CD8-positive, alpha-beta memory T cell (primary cell): ENCODE measurements around the gene SOX15. TPM values are rescaled to one million over a fixed set of nuclear protein-coding genes. Genes with fewer than 3 reads are reported as not detected.

ENCODE experiments used
- CTCF ChIA-PET: fragments of 350-600 bp; sonication (Branson Sonifier 250); formaldehyde crosslinking; loops from one replicate; lab custom pipeline; 2021; ENCODE audit warnings: antibody characterized with exemption; lab: Charles Lee
- POLR2A ChIA-PET: fragments of 350-600 bp; sonication (Branson Sonifier 250); formaldehyde crosslinking; loops from one replicate; lab custom pipeline; 2021; ENCODE audit warnings: antibody characterized with exemption; lab: Charles Lee
- DNase-seq, 5 donors: peaks; one replicate each; pipeline versions ENCODE4 v3.0.0 to v3.0.0-alpha.2; 2020 to 2022; ENCODE audit warnings: mixed read lengths in 1 of 5
- H3K27ac ChIP-seq: one replicate; pipeline ENCODE4 v1.7.0; 2013; ENCODE audit warnings: low read depth, mild to moderate bottlenecking, low read length, moderate library complexity
- H3K27me3 ChIP-seq: 2 replicates; pipeline ENCODE4 v1.7.0; 2013; ENCODE audit warnings: low read length, mild to moderate bottlenecking; ENCODE audit not compliant: insufficient read depth, poor library complexity, severe bottlenecking
- H3K36me3 ChIP-seq: 2 replicates; pipeline ENCODE4 v1.7.0; 2013; ENCODE audit warnings: mild to moderate bottlenecking, low read length, moderate library complexity; ENCODE audit not compliant: insufficient read depth
- H3K4me1 ChIP-seq: 2 replicates; pipeline ENCODE4 v1.7.0; 2013; ENCODE audit warnings: mild to moderate bottlenecking, low read length, moderate library complexity; ENCODE audit not compliant: insufficient read depth
- H3K4me3 ChIP-seq: 2 replicates; pipeline ENCODE4 v1.7.0; 2013; ENCODE audit warnings: mild to moderate bottlenecking, low read length
- H3K9me3 ChIP-seq: 2 replicates; pipeline ENCODE4 v1.7.0; 2013; ENCODE audit warnings: mild to moderate bottlenecking, low read length
- H3K27ac Mint-ChIP-seq, 8 donors: one replicate each; pipeline ENCODE4 v1.8.0; 2020 to 2021; ENCODE audit warnings: mixed read lengths in 8 of 8, mild to moderate bottlenecking in 6 of 8, inconsistent platforms in 3 of 8, moderate library complexity in 3 of 8
- H3K27me3 Mint-ChIP-seq, 2 donors: one replicate each; pipeline ENCODE4 v1.8.0; 2020 to 2021; ENCODE audit warnings: mixed read lengths in 2 of 2, mild to moderate bottlenecking in 1 of 2, moderate library complexity in 1 of 2
- H3K36me3 Mint-ChIP-seq, 3 donors: one replicate each; pipeline ENCODE4 v1.8.0; 2020 to 2021; ENCODE audit warnings: mixed read lengths in 3 of 3, inconsistent platforms in 1 of 3, mild to moderate bottlenecking in 1 of 3
- H3K4me1 Mint-ChIP-seq, 3 donors: one replicate each; pipeline ENCODE4 v1.8.0; 2020 to 2021; ENCODE audit warnings: mixed read lengths in 3 of 3, inconsistent platforms in 1 of 3, mild to moderate bottlenecking in 1 of 3
- H3K4me3 Mint-ChIP-seq, 7 donors: one replicate each; pipeline ENCODE4 v1.8.0; 2020 to 2021; ENCODE audit warnings: mixed read lengths in 7 of 7, mild to moderate bottlenecking in 6 of 7, moderate library complexity in 4 of 7, inconsistent platforms in 2 of 7
- H3K9me3 Mint-ChIP-seq, 5 donors: one replicate each; pipeline ENCODE4 v1.8.0; 2020 to 2022; ENCODE audit warnings: mixed read lengths in 5 of 5, mild to moderate bottlenecking in 3 of 5, moderate library complexity in 2 of 5, inconsistent platforms in 1 of 5
- polyA plus RNA-seq: library from polyadenylated mRNA; unstranded; fragments of 300-500 nt; fragmentation: Illumina TruSeq; gene quantifications from one replicate; pipeline ENCODE4 v1.2.3, GENCODE V29; 2021
- total RNA-seq, 2 experiments: library from RNA; stranded (reverse); gene quantifications; one replicate each; pipeline ENCODE4 v1.2.3, GENCODE V29; 2021

Gene SOX15
- total and polyA plus RNA-seq, 3 experiments from 2014 or later: 0.29 to 0.31 TPM; not detected in 1

- Mint-ChIP-seq H3K27ac (peak overlapping the region; percentile 39 to 99 (median 84)), H3K36me3 (peaks cover 17 to 77% (median 19%) of the 10 kb centered on the region in 3 donors), H3K4me1 (peaks cover 67 to 87% (median 77%) of the 10 kb centered on the region in 3 donors), H3K27me3 (peaks cover 0 to 11% of the 10 kb centered on the region in 2 donors), H3K9me3 (peaks cover 0 to 4% (median 2%) of the 10 kb centered on the region in 5 donors), H3K4me3 (peak overlapping the region in 4 of 7 donors; percentile 75 to 98 (median 96))
- H3K27me3 ChIP-seq: no peaks in the 10 kb centered on the region
- ChIA-PET POLR2A (interaction anchor here (0.7 to 4.1 kb wide), 4 partner anchors 8 to 110 kb away, joined by 3 to 52 read pairs (median 6); partner anchors contain the start of genes FXR2, MPDU1 and SAT2), CTCF (interaction anchor here (1.2 to 2.9 kb wide), 4 partner anchors 15 to 139 kb away, joined by 5 to 6 read pairs (median 6); partner anchors contain the start of genes SENP3 and TP53)
- no peak for DNase-seq
- no peak overlapping the region for H3K27ac ChIP-seq
- H3K4me3 ChIP-seq: no peak overlapping the region
- H3K9me3 ChIP-seq: no peaks in the 10 kb centered on the region
- H3K4me1 ChIP-seq: peaks cover 50% of the 10 kb centered on the region
- peaks cover 61% of the 10 kb centered on the region for H3K36me3 ChIP-seq
Observed at GRCh38 chr17:7575959-7576358, 13.9 kb downstream of the SOX15 start.

GRCh38 chr17:7575481-7575883 is 14.4 kb downstream of the SOX15 start:
- peak overlapping the region; percentile 43 to 99 (median 91) for H3K27ac Mint-ChIP-seq
- peaks cover 17 to 82% (median 19%) of the 10 kb centered on the region in 3 donors for H3K36me3 Mint-ChIP-seq
- H3K4me1 Mint-ChIP-seq: peaks cover 62 to 82% (median 73%) of the 10 kb centered on the region in 3 donors
- H3K4me3 Mint-ChIP-seq: peak overlapping the region; percentile 48 to 98 (median 93)
- no peak for DNase-seq
- POLR2A ChIA-PET: interaction anchor here (0.7 to 4.1 kb wide), 4 partner anchors 9 to 110 kb away, joined by 3 to 52 read pairs (median 6); partner anchors contain the start of genes FXR2 and MPDU1
- H3K27me3 Mint-ChIP-seq: peaks cover 0 to 11% of the 10 kb centered on the region in 2 donors
- Histone ChIP-seq H3K9me3 (no peaks in the 10 kb centered on the region), H3K27me3 (no peaks in the 10 kb centered on the region), H3K4me3 (no peak overlapping the region), H3K27ac (no peak overlapping the region), H3K4me1 (peaks cover 50% of the 10 kb centered on the region), H3K36me3 (peaks cover 66% of the 10 kb centered on the region)
- CTCF ChIA-PET: interaction anchor here (1.2 to 2.9 kb wide), 5 partner anchors 14 to 139 kb away, joined by 5 to 8 read pairs (median 6); partner anchors contain the start of genes SENP3 and TP53
- peaks cover 0 to 4% (median 2%) of the 10 kb centered on the region in 5 donors for H3K9me3 Mint-ChIP-seq

GRCh38 chr17:7574176-7574953 is 15.5 kb downstream of the SOX15 start:
- ChIA-PET CTCF (interaction anchor here (0.6 to 2.9 kb wide), 11 partner anchors 9 to 291 kb away, joined by 3 to 11 read pairs (median 5); partner anchors contain the start of genes FXR2, MPDU1, SENP3 and TMEM102), POLR2A (interaction anchor here (0.6 to 4.1 kb wide), 13 partner anchors 10 to 245 kb away, joined by 3 to 52 read pairs (median 6); partner anchors contain the start of genes ACAP1, FXR2, MPDU1 and NEURL4)
- peak overlapping the region; percentile 93 to 98 (median 96) for H3K4me3 Mint-ChIP-seq
- H3K27ac Mint-ChIP-seq: peak overlapping the region; percentile 65 to 99 (median 94)
- H3K27ac ChIP-seq: peak overlapping the region; percentile 99
- peaks cover 54 to 71% (median 64%) of the 10 kb centered on the region in 3 donors for H3K4me1 Mint-ChIP-seq
- peaks cover 21 to 90% (median 28%) of the 10 kb centered on the region in 3 donors for H3K36me3 Mint-ChIP-seq
- H3K4me1 ChIP-seq: peaks cover 42% of the 10 kb centered on the region
- peaks cover 0 to 11% of the 10 kb centered on the region in 2 donors for H3K27me3 Mint-ChIP-seq
- H3K9me3 Mint-ChIP-seq: peaks cover 0 to 4% (median 2%) of the 10 kb centered on the region in 5 donors
- peak overlapping the region; percentile 98 for H3K4me3 ChIP-seq
- H3K27me3 ChIP-seq: no peaks in the 10 kb centered on the region
- H3K9me3 ChIP-seq: no peaks in the 10 kb centered on the region
- H3K36me3 ChIP-seq: peaks cover 66% of the 10 kb centered on the region
- DNase-seq: no peak

GRCh38 chr17:7573324-7574080 is 16.4 kb downstream of the SOX15 start:
- Mint-ChIP-seq H3K36me3 (peaks cover 21 to 91% (median 26%) of the 10 kb centered on the region in 3 donors), H3K27ac (peak overlapping the region; percentile 96 to 100 (median 98))
- peaks cover 33% of the 10 kb centered on the region for H3K4me1 ChIP-seq

GRCh38 chr17:7572588-7573323 is 17.1 kb downstream of the SOX15 start:
- H3K27me3 ChIP-seq: no peaks in the 10 kb centered on the region
- H3K4me3 ChIP-seq: peak overlapping the region; percentile 98
- Mint-ChIP-seq H3K27me3 (peaks cover 0 to 7% of the 10 kb centered on the region in 2 donors), H3K4me3 (peak overlapping the region; percentile 93 to 98 (median 96)), H3K9me3 (peaks cover 0 to 4% (median 2%) of the 10 kb centered on the region in 5 donors), H3K27ac (peak overlapping the region; percentile 96 to 100 (median 98)), H3K36me3 (peaks cover 21 to 84% (median 22%) of the 10 kb centered on the region in 3 donors), H3K4me1 (peaks cover 39 to 55% (median 48%) of the 10 kb centered on the region in 3 donors)
- H3K9me3 ChIP-seq: no peaks in the 10 kb centered on the region
- peaks cover 54% of the 10 kb centered on the region for H3K36me3 ChIP-seq
- CTCF ChIA-PET: interaction anchor here (1.0 to 2.9 kb wide), 6 partner anchors 12 to 137 kb away, joined by 3 to 11 read pairs (median 6); partner anchors contain the start of genes SENP3, SOX15 and TMEM102
- peak overlapping the region; percentile 99 for H3K27ac ChIP-seq
- DNase-seq: peak; percentile 99 to 100 (median 100)
- POLR2A ChIA-PET: interaction anchor here (0.6 to 4.1 kb wide), 15 partner anchors 11 to 321 kb away, joined by 3 to 52 read pairs (median 5); partner anchors contain the start of genes ACAP1, CTDNEP1, FXR2 and MPDU1
- peaks cover 31% of the 10 kb centered on the region for H3K4me1 ChIP-seq

More at GRCh38 chr17:7573324-7574080, 16.4 kb downstream of the SOX15 start:
- H3K4me3 ChIP-seq: peak overlapping the region; percentile 98
- CTCF ChIA-PET: interaction anchor here (1.0 to 2.9 kb wide), 9 partner anchors 10 to 137 kb away, joined by 3 to 11 read pairs (median 5); partner anchors contain the start of genes FXR2, MPDU1, SENP3 and TMEM102
- H3K36me3 ChIP-seq: peaks cover 60% of the 10 kb centered on the region
- peak overlapping the region; percentile 99 for H3K27ac ChIP-seq
- peaks cover 0 to 4% (median 2%) of the 10 kb centered on the region in 5 donors for H3K9me3 Mint-ChIP-seq
- POLR2A ChIA-PET: interaction anchor here (0.6 to 4.1 kb wide), 14 partner anchors 11 to 264 kb away, joined by 3 to 52 read pairs (median 5); partner anchors contain the start of genes ACAP1, FXR2, MPDU1 and NEURL4
- H3K4me3 Mint-ChIP-seq: peak overlapping the region; percentile 93 to 98 (median 96)
- peak; percentile 88 to 95 (median 90) for DNase-seq
- no peaks in the 10 kb centered on the region for H3K27me3 ChIP-seq
- peaks cover 0 to 7% of the 10 kb centered on the region in 2 donors for H3K27me3 Mint-ChIP-seq
- H3K9me3 ChIP-seq: no peaks in the 10 kb centered on the region
- H3K4me1 Mint-ChIP-seq: peaks cover 47 to 62% (median 55%) of the 10 kb centered on the region in 3 donors

GRCh38 chr17:7572338-7572587 is 17.6 kb downstream of the SOX15 start:
- peaks cover 0 to 7% of the 10 kb centered on the region in 2 donors for H3K27me3 Mint-ChIP-seq
- peak overlapping the region; percentile 73 for H3K4me3 ChIP-seq
- peaks cover 49% of the 10 kb centered on the region for H3K36me3 ChIP-seq
- H3K27ac ChIP-seq: peak overlapping the region; percentile 85
- no peaks in the 10 kb centered on the region for H3K9me3 ChIP-seq
- H3K4me3 Mint-ChIP-seq: peak overlapping the region; percentile 93 to 98 (median 96)
- H3K4me1 ChIP-seq: peaks cover 31% of the 10 kb centered on the region
- ChIA-PET POLR2A (interaction anchor here (0.6 to 4.1 kb wide), 7 partner anchors 11 to 321 kb away, joined by 3 to 52 read pairs (median 5); partner anchors contain the start of genes CTDNEP1, MPDU1, TP53 and WRAP53), CTCF (interaction anchor here (1.1 to 1.3 kb wide), 2 partner anchors 11 to 18 kb away, joined by 3 to 6 read pairs; partner anchors contain the start of gene SOX15)
- no peak for DNase-seq
- peaks cover 0 to 4% (median 2%) of the 10 kb centered on the region in 5 donors for H3K9me3 Mint-ChIP-seq
- H3K27ac Mint-ChIP-seq: peak overlapping the region; percentile 96 to 100 (median 98)
- peaks cover 21 to 84% (median 26%) of the 10 kb centered on the region in 3 donors for H3K36me3 Mint-ChIP-seq
- H3K27me3 ChIP-seq: no peaks in the 10 kb centered on the region
- H3K4me1 Mint-ChIP-seq: peaks cover 38 to 50% (median 43%) of the 10 kb centered on the region in 3 donors
